Endodermal cell (in vitro differentiated cells): Measurements from ENCODE around the gene TEF. TPM values are rescaled to one million over a fixed set of nuclear protein-coding genes. Genes with fewer than 3 reads are reported as not detected.

Experiments
- DNase-seq: peaks from one replicate; pipeline ENCODE4 v3.0.0-alpha.2; 2017
- H3K27ac ChIP-seq: 2 replicates; pipeline ENCODE4 v1.5.1; 2013; ENCODE audit warnings: mild to moderate bottlenecking, low read depth, low read length, moderate library complexity
- H3K27me3 ChIP-seq: 2 replicates; pipeline ENCODE4 v1.6.1; 2013; ENCODE audit warnings: mild to moderate bottlenecking, low read length, moderate library complexity; ENCODE audit not compliant: insufficient read depth, control insufficient read depth, poor library complexity, severe bottlenecking
- H3K36me3 ChIP-seq: 2 replicates; pipeline ENCODE4 v1.7.0; 2013; ENCODE audit warnings: mild to moderate bottlenecking, low read length, moderate library complexity; ENCODE audit not compliant: control insufficient read depth, insufficient read depth
- H3K4me1 ChIP-seq: one replicate; pipeline ENCODE4 v1.7.0; 2013; ENCODE audit warnings: low read length; ENCODE audit not compliant: control insufficient read depth, insufficient read depth
- H3K4me3 ChIP-seq: 2 replicates; pipeline ENCODE4 v1.5.1; 2013; ENCODE audit warnings: mild to moderate bottlenecking, low read length, moderate library complexity
- H3K9ac ChIP-seq: 2 replicates; pipeline ENCODE4 v1.6.1; 2013; ENCODE audit warnings: mild to moderate bottlenecking, low read length, moderate library complexity; ENCODE audit not compliant: poor library complexity, severe bottlenecking; ENCODE audit errors: extremely low read depth
- H3K9me3 ChIP-seq: 2 replicates; pipeline ENCODE4 v1.6.1; 2013; ENCODE audit warnings: mild to moderate bottlenecking, low read length, moderate library complexity; ENCODE audit not compliant: control insufficient read depth
- H3K27ac Mint-ChIP-seq: 2 replicates; pipeline ENCODE4 v1.8.0; 2020; ENCODE audit warnings: mixed read lengths
- H3K27me3 Mint-ChIP-seq: 2 replicates; pipeline ENCODE4 v1.8.0; 2021; ENCODE audit warnings: mild to moderate bottlenecking, mixed read lengths; ENCODE audit not compliant: insufficient read depth
- H3K36me3 Mint-ChIP-seq: 2 replicates; pipeline ENCODE4 v1.8.0; 2020; ENCODE audit warnings: low read depth, mixed read lengths
- H3K4me1 Mint-ChIP-seq: 2 replicates; pipeline ENCODE4 v1.8.0; 2020; ENCODE audit warnings: mixed read lengths
- H3K4me3 Mint-ChIP-seq: 2 replicates; pipeline ENCODE4 v1.8.0; 2020; ENCODE audit warnings: mild to moderate bottlenecking, moderate library complexity, mixed read lengths
- H3K9me3 Mint-ChIP-seq: 2 replicates; pipeline ENCODE4 v1.8.0; 2020; ENCODE audit warnings: mild to moderate bottlenecking, mixed read lengths
- WGBS, 2 experiments: methylation state at CpG; one replicate each; pipeline versions ENCODE4 v1.1.5 to v1.1.7; 2013; ENCODE audit warnings: missing lambda C conversion rate in 2 of 2, mixed read lengths in 1 of 2; ENCODE audit not compliant: insufficient coverage in 1 of 2, insufficient read length in 1 of 2; 5-methylcytosine and 5-hydroxymethylcytosine counted together
- total RNA-seq, 2 donors: library from RNA; stranded (reverse); fragmentation: NEBNext Ultra II Directional in 1 of 2; extraction: Animal tissue kit (Norgen Biotek cat#: 25700) in 1 of 2; gene quantifications; 2 replicates in 1 of 2; 3 replicates in 1 of 2; pipeline ENCODE4 v1.2.1, GENCODE V29; 2021
- TF ChIP-seq, protein P1 (sequence below): fragments of 200-600 bp; sonication (generic); conservative IDR thresholded peaks from 2 replicates; pipeline ENCODE4 v1.5.0; 2021; ENCODE audit warnings: antibody characterized with exemption, mild to moderate bottlenecking

Gene TEF
- total RNA-seq, 2 donors from 2014 or later: 4.7 to 7.9 TPM

DNA sequence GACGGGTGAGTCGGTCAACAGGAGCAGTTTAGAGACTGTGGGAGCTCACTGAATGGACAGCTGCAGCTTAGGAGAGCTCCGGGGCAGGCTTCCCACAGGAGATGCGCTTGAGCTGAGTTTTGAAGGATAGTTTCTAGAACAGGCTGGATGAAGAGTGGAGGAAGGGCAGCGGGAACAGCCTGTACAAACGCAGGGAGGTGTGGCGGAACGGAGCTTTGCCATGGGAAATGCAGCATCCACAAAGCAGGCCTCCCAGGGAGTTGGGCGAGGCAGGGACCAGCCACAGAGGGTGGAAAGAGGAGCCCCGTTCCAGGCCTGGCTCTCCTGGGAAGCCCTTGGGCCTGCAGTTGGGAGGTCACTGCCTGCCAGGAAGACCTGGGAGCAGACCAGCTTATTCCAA is 26.8 kb upstream of the TEF start:
- Mint-ChIP-seq H3K27ac (no peak overlapping the region), H3K36me3 (peaks cover 55% of the 10 kb centered on the region), H3K4me3 (no peak overlapping the region), H3K27me3 (no peaks in the 10 kb centered on the region), H3K9me3 (no peaks in the 10 kb centered on the region), H3K4me1 (peaks cover 8% of the 10 kb centered on the region)
- Histone ChIP-seq H3K4me1 (peaks cover 5% of the 10 kb centered on the region), H3K4me3 (no peak overlapping the region), H3K36me3 (peaks cover 39% of the 10 kb centered on the region), H3K9ac (no peak overlapping the region), H3K27me3 (no peaks in the 10 kb centered on the region), H3K27ac (no peak overlapping the region), H3K9me3 (no peaks in the 10 kb centered on the region)
- DNase-seq: no peak
- TF ChIP-seq, protein P1, sequence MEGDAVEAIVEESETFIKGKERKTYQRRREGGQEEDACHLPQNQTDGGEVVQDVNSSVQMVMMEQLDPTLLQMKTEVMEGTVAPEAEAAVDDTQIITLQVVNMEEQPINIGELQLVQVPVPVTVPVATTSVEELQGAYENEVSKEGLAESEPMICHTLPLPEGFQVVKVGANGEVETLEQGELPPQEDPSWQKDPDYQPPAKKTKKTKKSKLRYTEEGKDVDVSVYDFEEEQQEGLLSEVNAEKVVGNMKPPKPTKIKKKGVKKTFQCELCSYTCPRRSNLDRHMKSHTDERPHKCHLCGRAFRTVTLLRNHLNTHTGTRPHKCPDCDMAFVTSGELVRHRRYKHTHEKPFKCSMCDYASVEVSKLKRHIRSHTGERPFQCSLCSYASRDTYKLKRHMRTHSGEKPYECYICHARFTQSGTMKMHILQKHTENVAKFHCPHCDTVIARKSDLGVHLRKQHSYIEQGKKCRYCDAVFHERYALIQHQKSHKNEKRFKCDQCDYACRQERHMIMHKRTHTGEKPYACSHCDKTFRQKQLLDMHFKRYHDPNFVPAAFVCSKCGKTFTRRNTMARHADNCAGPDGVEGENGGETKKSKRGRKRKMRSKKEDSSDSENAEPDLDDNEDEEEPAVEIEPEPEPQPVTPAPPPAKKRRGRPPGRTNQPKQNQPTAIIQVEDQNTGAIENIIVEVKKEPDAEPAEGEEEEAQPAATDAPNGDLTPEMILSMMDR: no peak
- WGBS, 2 experiments: 93 to 98% methylated on average over 8 to 10 of the region's 10 CpGs

DNA sequence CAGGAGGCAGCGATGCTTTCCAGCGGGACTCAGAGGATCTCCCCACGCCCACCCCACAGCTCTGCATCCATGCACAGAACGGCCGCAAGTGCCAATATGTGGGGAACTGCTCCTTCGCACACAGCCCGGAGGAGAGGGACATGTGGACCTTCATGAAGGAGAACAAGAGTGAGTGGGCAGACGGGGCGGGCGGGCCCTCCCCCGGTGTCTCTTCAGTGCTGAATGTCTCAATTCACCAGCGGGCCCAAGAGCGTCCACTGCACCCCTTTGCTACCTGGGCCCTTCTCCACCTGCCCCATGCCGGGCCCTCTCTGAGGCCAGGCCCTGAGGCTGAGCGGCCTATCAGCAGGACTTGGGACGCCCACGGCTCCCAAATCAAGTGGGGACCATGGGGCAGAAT is 25.8 kb upstream of the TEF start:
- Mint-ChIP-seq H3K36me3 (peaks cover 46% of the 10 kb centered on the region), H3K27ac (no peak overlapping the region)

DNA sequence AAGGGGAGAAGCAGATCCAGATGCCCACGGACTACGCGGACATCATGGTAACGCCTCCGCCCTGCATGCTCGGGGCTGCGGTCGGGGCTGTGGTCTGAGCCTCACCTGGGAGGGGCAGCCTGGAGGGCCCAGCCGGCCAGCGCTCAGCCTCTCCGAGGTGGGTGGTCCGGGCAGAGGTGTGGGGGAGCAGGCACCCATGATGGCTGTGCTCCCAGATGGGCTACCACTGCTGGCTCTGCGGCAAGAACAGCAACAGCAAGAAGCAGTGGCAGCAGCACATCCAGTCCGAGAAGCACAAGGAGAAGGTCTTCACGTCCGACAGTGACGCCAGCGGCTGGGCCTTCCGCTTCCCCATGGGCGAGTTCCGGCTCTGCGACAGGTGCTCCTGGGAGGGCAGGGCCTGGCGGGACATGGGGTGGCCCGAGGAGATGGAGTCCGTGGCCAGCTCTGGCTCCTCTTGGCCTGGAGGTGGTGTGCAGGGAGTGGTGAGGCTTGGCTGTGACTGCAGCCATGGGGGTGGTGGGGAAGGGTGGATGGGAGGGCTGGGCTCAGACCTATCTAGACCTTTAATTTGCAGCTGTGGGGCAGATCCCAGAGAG is 25.2 kb upstream of the TEF start:
- H3K9me3 Mint-ChIP-seq: no peaks in the 10 kb centered on the region

More for the DNA sequence above, 25.8 kb upstream of the TEF start:
- 96 to 98% methylated on average over 9 to 17 of the region's 17 CpGs for WGBS, 2 experiments
- Histone ChIP-seq H3K9ac (no peak overlapping the region), H3K4me1 (peaks cover 10% of the 10 kb centered on the region), H3K9me3 (no peaks in the 10 kb centered on the region), H3K27me3 (no peaks in the 10 kb centered on the region), H3K36me3 (peaks cover 32% of the 10 kb centered on the region), H3K4me3 (no peak overlapping the region), H3K27ac (no peak overlapping the region)
- Mint-ChIP-seq H3K27me3 (no peaks in the 10 kb centered on the region), H3K4me3 (no peak overlapping the region), H3K4me1 (peaks cover 13% of the 10 kb centered on the region), H3K9me3 (no peaks in the 10 kb centered on the region)
- DNase-seq: no peak
- TF ChIP-seq, protein P1: no peak

More for the DNA sequence above, 25.2 kb upstream of the TEF start:
- H3K9ac ChIP-seq: no peak overlapping the region
- H3K9me3 ChIP-seq: no peaks in the 10 kb centered on the region
- H3K27me3 ChIP-seq: no peaks in the 10 kb centered on the region
- Mint-ChIP-seq H3K4me1 (peaks cover 13% of the 10 kb centered on the region), H3K27ac (no peak overlapping the region), H3K4me3 (no peak overlapping the region), H3K36me3 (peaks cover 39% of the 10 kb centered on the region), H3K27me3 (no peaks in the 10 kb centered on the region)
- TF ChIP-seq, protein P1: no peak
- DNase-seq: no peak
- no peak overlapping the region for H3K4me3 ChIP-seq
- no peak overlapping the region for H3K27ac ChIP-seq
- WGBS, 2 experiments: 96 to 100% methylated on average over 14 to 25 of the region's 25 CpGs
- peaks cover 10% of the 10 kb centered on the region for H3K4me1 ChIP-seq
- H3K36me3 ChIP-seq: peaks cover 26% of the 10 kb centered on the region
